ENCODE measurements around the gene GYS1.

DNA sequence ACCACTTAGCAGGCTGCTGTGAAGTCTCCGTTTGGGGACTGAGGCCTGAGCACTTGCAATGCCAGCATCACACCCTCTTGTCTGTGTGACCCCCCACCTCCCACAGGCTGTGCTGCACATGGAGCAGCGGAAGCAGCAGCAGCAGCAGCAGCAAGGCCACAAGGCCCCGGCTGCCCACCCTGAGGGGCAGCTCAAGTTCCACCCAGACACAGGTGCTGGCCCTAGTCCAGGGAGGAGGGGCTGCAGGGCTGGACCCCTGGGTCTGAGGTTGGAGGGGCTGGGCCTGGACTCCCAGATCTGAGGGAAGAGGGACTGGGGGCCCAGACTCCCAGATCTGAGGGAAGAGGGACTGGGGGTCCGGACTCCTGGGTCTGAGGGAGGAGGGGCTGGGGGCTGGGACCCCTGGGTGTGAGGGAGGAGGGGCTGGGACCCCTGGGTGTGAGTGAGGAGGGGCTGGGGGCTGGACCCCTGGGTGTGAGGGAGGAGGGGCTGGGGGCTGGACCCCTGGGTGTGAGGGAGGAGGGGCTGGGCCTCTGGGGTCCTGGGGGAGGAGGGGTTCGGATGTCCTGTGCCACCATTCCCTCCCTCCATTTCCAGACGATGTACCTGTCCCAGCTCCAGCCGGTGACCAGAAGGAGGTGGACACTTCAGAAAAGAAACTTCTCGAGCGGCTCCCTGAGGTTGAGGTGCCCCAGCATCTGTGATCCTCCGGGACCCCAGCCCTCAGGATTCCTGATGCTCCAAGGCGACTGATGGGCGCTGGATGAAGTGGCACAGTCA, 71.2 kb downstream of the GYS1 start:
- TF ChIP-seq, protein P1, sequence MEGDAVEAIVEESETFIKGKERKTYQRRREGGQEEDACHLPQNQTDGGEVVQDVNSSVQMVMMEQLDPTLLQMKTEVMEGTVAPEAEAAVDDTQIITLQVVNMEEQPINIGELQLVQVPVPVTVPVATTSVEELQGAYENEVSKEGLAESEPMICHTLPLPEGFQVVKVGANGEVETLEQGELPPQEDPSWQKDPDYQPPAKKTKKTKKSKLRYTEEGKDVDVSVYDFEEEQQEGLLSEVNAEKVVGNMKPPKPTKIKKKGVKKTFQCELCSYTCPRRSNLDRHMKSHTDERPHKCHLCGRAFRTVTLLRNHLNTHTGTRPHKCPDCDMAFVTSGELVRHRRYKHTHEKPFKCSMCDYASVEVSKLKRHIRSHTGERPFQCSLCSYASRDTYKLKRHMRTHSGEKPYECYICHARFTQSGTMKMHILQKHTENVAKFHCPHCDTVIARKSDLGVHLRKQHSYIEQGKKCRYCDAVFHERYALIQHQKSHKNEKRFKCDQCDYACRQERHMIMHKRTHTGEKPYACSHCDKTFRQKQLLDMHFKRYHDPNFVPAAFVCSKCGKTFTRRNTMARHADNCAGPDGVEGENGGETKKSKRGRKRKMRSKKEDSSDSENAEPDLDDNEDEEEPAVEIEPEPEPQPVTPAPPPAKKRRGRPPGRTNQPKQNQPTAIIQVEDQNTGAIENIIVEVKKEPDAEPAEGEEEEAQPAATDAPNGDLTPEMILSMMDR (IDR thresholded peaks at IDR 0.05): no peak
- no peak for TF ChIP-seq EZH2 (IDR thresholded peaks at IDR 0.05)
- TF ChIP-seq EZH2phosphoT487 (IDR thresholded peaks at IDR 0.05): no peak

All from neural progenitor cell (in vitro differentiated cells).